HepG2 (cell line): ENCODE data around the gene NOL4L. TPM values are rescaled to one million over a fixed set of nuclear protein-coding genes. Genes with fewer than 3 reads are reported as not detected.
A peak's percentile ranks its signal among the peaks of the same experiment; 100 is the strongest.

Experiments used
- ATAC-seq: fragments of 200-7000 bp; cut with Tn5 transposase; 3 replicates; pipeline ENCODE4 v1.9.1; 2020; ENCODE audit warnings: mild to moderate bottlenecking, moderate library complexity
- BruUV-seq: library from RNA; stranded (reverse); fragments of 400-500 nt; replicated peaks from 2 replicates; lab custom pipeline; 2021; lab: Mats Ljungman, UMichigan
- CTCF ChIA-PET: fragments of 300-600 bp; formaldehyde crosslinking; extraction: SDS; loops from one replicate; lab custom pipeline; 2021; ENCODE audit warnings: low total read pairs, inconsistent platforms, low intra/inter-chr PET ratio; lab: Yijun Ruan, JAX
- POLR2A ChIA-PET: fragments of 350-600 bp; sonication (Branson Sonifier 250); formaldehyde crosslinking; loops from one replicate; lab custom pipeline; 2020; ENCODE audit warnings: antibody characterized with exemption, inconsistent platforms; lab: Yijun Ruan, JAX
- DNase-seq: peaks from one replicate; pipeline ENCODE4 v3.0.0-alpha.2; 2015; ENCODE audit warnings: low spot score
- FAIRE-seq: peaks from 3 replicates; lab custom pipeline; 2011; peaks lifted over from hg19 to GRCh38; lab: Jason Lieb, UNC
- H2AFZ ChIP-seq: one replicate; pipeline ENCODE4 v1.6.1; 2011; ENCODE audit warnings: low read length, inconsistent platforms
- H3K27ac ChIP-seq: fragments of 300-600 bp; 3 replicates; pipeline ENCODE4 v1.8.0; 2011; ENCODE audit warnings: mixed run types, mild to moderate bottlenecking, mixed read lengths, low read length, inconsistent platforms; ENCODE audit not compliant: insufficient read depth; ENCODE audit errors: extremely low read length
- H3K27me3 ChIP-seq, 2 experiments: fragments of 200-600 bp in 1 of 2; 2 replicates in 1 of 2; 3 replicates in 1 of 2; pipeline versions ENCODE4 v1.6.0 to v1.8.0; 2011; ENCODE audit warnings: low read length in 2 of 2, mild to moderate bottlenecking in 2 of 2, moderate library complexity in 2 of 2, inconsistent platforms in 1 of 2; ENCODE audit not compliant: insufficient read depth in 2 of 2, control insufficient read depth in 1 of 2
- H3K36me3 ChIP-seq, 2 experiments: fragments of 200-600 bp in 1 of 2; replicated peaks in 1 of 2; 2 replicates in 1 of 2; 3 replicates in 1 of 2; pipeline versions ENCODE4 v1.5.1 to v1.8.0; 2011; ENCODE audit warnings: low read length in 2 of 2, inconsistent platforms in 1 of 2; ENCODE audit not compliant: insufficient read depth in 2 of 2, control insufficient read depth in 1 of 2
- H3K4me1 ChIP-seq: 2 replicates; pipeline ENCODE4 v1.5.1; 2012; ENCODE audit warnings: low read length, inconsistent platforms; ENCODE audit not compliant: insufficient read depth
- H3K4me2 ChIP-seq: 2 replicates; pipeline ENCODE4 v1.6.0; 2011; ENCODE audit warnings: low read depth, low read length, inconsistent platforms
- H3K4me3 ChIP-seq, 3 experiments: fragments of 200-600 bp in 1 of 3; sonication (generic), shearing (Covaris generic) in 1 of 3; replicated peaks in 1 of 3; 2 replicates each; pipeline ENCODE4 v1.5.1; 2011 to 2016; ENCODE audit warnings: low read length in 3 of 3, inconsistent platforms in 2 of 3, low read depth in 2 of 3, mild to moderate bottlenecking in 2 of 3, control low read depth in 1 of 3, mixed read lengths in 1 of 3; ENCODE audit not compliant: insufficient read depth in 1 of 3
- H3K79me2 ChIP-seq: one replicate; pipeline ENCODE4 v1.6.1; 2011; ENCODE audit warnings: low read length, inconsistent platforms; ENCODE audit not compliant: insufficient read depth
- H3K9ac ChIP-seq: 2 replicates; pipeline ENCODE4 v1.6.0; 2011; ENCODE audit warnings: mild to moderate bottlenecking, low read depth, low read length, inconsistent platforms; ENCODE audit not compliant: insufficient read depth
- H3K9me3 ChIP-seq: 2 replicates; pipeline ENCODE4 v1.5.1; 2012; ENCODE audit warnings: mild to moderate bottlenecking, low read length
- H4K20me1 ChIP-seq: 2 replicates; pipeline ENCODE4 v1.6.0; 2011; ENCODE audit warnings: inconsistent platforms, mild to moderate bottlenecking, low read length, moderate library complexity; ENCODE audit not compliant: insufficient read depth
- EHMT2 ChIP-seq: fragments of 200-600 bp; sonication (generic); IDR thresholded peaks from 2 replicates; pipeline ENCODE4 v1.7.0; 2017; ENCODE audit warnings: antibody characterized with exemption, low read depth, low read length, borderline replicate concordance
- HDAC2 ChIP-seq: sonication (generic); formaldehyde crosslinking; IDR thresholded peaks from 2 replicates; pipeline ENCODE4 v1.4.0; 2020; ENCODE audit warnings: missing genetic modification reagents
- HNRNPLL ChIP-seq: fragments of 200-400 bp; formaldehyde crosslinking; IDR thresholded peaks from 2 replicates; pipeline ENCODE4 v1.6.1; 2017; ENCODE audit warnings: mild to moderate bottlenecking, low read depth, low read length; ENCODE audit not compliant: poor library complexity, severe bottlenecking
- ZNF143 ChIP-seq: sonication (generic); formaldehyde crosslinking; IDR thresholded peaks from 2 replicates; pipeline ENCODE4 v1.4.0; 2020; ENCODE audit warnings: missing genetic modification reagents
- ZNF629 ChIP-seq: sonication (generic); formaldehyde crosslinking; conservative IDR thresholded peaks from 2 replicates; pipeline ENCODE4 v1.5.0; 2020; ENCODE audit warnings: missing genetic modification reagents
- ZNF788 ChIP-seq: sonication (generic); formaldehyde crosslinking; IDR thresholded peaks from 2 replicates; pipeline ENCODE4 v1.5.0; 2020; ENCODE audit warnings: mild to moderate bottlenecking, missing genetic modification reagents, borderline replicate concordance
- WGBS: methylation state at CpG from one replicate; pipeline ENCODE4 v1.1.6; 2017; ENCODE audit warnings: low lambda C conversion rate; 5-methylcytosine and 5-hydroxymethylcytosine counted together
- in situ Hi-C: cut with HindIII; loops from 2 replicates; pipeline ENCODE4 v1.10.0; 2017; ENCODE audit warnings: low pct_unique_long_range_greater_than_20kb; ENCODE audit not compliant: extremely low pct_ligation_motif_present
- intact Hi-C: fragments of 100-400 bp; cut with micrococcal nuclease; formaldehyde crosslinking; loops from one replicate; pipeline ENCODE4 v1.10.0; 2022; ENCODE audit not compliant: unreplicated experiment
- polyA plus RNA-seq, 8 experiments: library from polyadenylated mRNA; depleted of rRNA in 3 of 8; stranded (reverse) in 7 of 8; unstranded in 1 of 8; fragments of >200 nt; fragmentation: Illumina TruSeq in 4 of 8; extraction: Trizol in 4 of 8; gene quantifications; 2 replicates each; pipeline versions ENCODE4 v1.2.1 to v1.2.3, GENCODE V29; 2011 to 2016; ENCODE audit warnings: low read depth in 4 of 8, missing spikeins in 1 of 8, mixed read lengths in 1 of 8; ENCODE audit not compliant: insufficient read depth in 1 of 8
- total RNA-seq, 5 experiments: library from RNA; depleted of rRNA; stranded (reverse); fragments of >200 nt; fragmentation: Illumina TruSeq; extraction: Trizol; gene quantifications; 2 replicates each; pipeline ENCODE4 v1.2.3, GENCODE V29; 2016; ENCODE audit warnings: low read depth in 1 of 5
- TF ChIP-seq, protein P1 (sequence below): fragments of 450-650 bp; IDR thresholded peaks from 2 replicates; pipeline ENCODE4 v1.6.1; 2016

The NOL4L gene
- total and polyA plus RNA-seq, 2 of the 13 experiments (the other 11 are each of a cell fraction or from before 2014, with no cell fraction given), result 16.6 to 35.4 TPM

GRCh38 chr20:32603046-32603726, 18.1 kb upstream of the NOL4L start:
- H3K79me2 ChIP-seq, result no peaks in the 10 kb centered on the region
- H3K4me2 ChIP-seq, result no peak overlapping the region
- WGBS, result 44% methylated on average over 15 of the region's 18 CpGs
- H3K9ac ChIP-seq, result no peak overlapping the region
- intact Hi-C loops (no loop called here), in situ Hi-C loops (no loop called here)
- no peaks in the 10 kb centered on the region for H3K36me3 ChIP-seq
- H3K9me3 ChIP-seq, result no peaks in the 10 kb centered on the region
- FAIRE-seq, result no peak
- no peak overlapping the region for H3K27ac ChIP-seq
- no peak overlapping the region for H2AFZ ChIP-seq
- TF ChIP-seq HNRNPLL (peak; percentile 20), HDAC2 (CRISPR knock-in tag) (no peak), ZNF629 (CRISPR knock-in tag) (peak; percentile 51; the same call in 1 of the 2 replicates), ZNF788 (CRISPR knock-in tag) (0 out of 2 replicates have a peak, but pooled peaks have one; percentile 3), EHMT2 (no peak)
- peaks cover 40% of the 10 kb centered on the region for H3K4me1 ChIP-seq
- no TSS peak for BruUV-seq
- H3K4me3 ChIP-seq, result no peak overlapping the region
- H4K20me1 ChIP-seq, result no peaks in the 10 kb centered on the region
- no peak for ATAC-seq
- CTCF ChIA-PET, result no interaction called here
- POLR2A ChIA-PET, result no interaction called here
- DNase-seq, result no peak
- H3K27me3 ChIP-seq, result peaks cover 34 to 77% of the 10 kb centered on the region in 2 experiments

GRCh38 chr20:32602273-32602672, 17.1 kb upstream of the NOL4L start:
- no TSS peak for BruUV-seq
- 42% methylated on average over 11 of the region's 11 CpGs for WGBS

More at GRCh38 chr20:32602273-32602672, 17.1 kb upstream of the NOL4L start:
- Histone ChIP-seq H3K27me3 (peaks cover 32 to 77% of the 10 kb centered on the region in 2 experiments), H3K4me3 (no peak overlapping the region), H3K79me2 (no peaks in the 10 kb centered on the region), H3K9ac (no peak overlapping the region), H3K36me3 (no peaks in the 10 kb centered on the region), H3K9me3 (no peaks in the 10 kb centered on the region), H4K20me1 (no peaks in the 10 kb centered on the region), H3K4me2 (no peak overlapping the region), H3K27ac (no peak overlapping the region), H2AFZ (no peak overlapping the region), H3K4me1 (peaks cover 33% of the 10 kb centered on the region)
- ChIA-PET CTCF (no interaction called here), POLR2A (no interaction called here)
- DNase-seq (no peak), FAIRE-seq (no peak), ATAC-seq (no peak)
- in situ Hi-C loops, result no loop called here
- TF ChIP-seq, protein P1, sequence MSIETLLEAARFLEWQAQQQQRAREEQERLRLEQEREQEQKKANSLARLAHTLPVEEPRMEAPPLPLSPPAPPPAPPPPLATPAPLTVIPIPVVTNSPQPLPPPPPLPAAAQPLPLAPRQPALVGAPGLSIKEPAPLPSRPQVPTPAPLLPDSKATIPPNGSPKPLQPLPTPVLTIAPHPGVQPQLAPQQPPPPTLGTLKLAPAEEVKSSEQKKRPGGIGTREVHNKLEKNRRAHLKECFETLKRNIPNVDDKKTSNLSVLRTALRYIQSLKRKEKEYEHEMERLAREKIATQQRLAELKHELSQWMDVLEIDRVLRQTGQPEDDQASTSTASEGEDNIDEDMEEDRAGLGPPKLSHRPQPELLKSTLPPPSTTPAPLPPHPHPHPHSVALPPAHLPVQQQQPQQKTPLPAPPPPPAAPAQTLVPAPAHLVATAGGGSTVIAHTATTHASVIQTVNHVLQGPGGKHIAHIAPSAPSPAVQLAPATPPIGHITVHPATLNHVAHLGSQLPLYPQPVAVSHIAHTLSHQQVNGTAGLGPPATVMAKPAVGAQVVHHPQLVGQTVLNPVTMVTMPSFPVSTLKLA, result peak; percentile 30; the same call in 1 of the 2 replicates
- no peak for TF ChIP-seq ZNF143
- intact Hi-C loops, result no loop called here
